RWPE2 (cell line): ENCODE data around the gene GRIA4.
"Not testable (repeated sequence)": the region's sequence is repeated elsewhere in the genome, so short reads cannot be mapped to it uniquely, and the experiment has no call there.

ENCODE experiments used
- ATAC-seq: fragments of 200-7000 bp; cut with Tn5 transposase; 3 replicates; pipeline ENCODE4 v1.9.1; 2021; ENCODE audit warnings: low read depth
- DNase-seq: peaks from one replicate; pipeline ENCODE4 v3.0.0-alpha.2; 2020; ENCODE audit warnings: low spot score
- H3K27ac ChIP-seq: fragments of 450-650 bp; 2 replicates; pipeline ENCODE4 v1.5.1; 2017; ENCODE audit warnings: mild to moderate bottlenecking; ENCODE audit not compliant: poor library complexity, severe bottlenecking
- H3K27me3 ChIP-seq: fragments of 250-450 bp; sonication (Bioruptor Pico); 2 replicates; pipeline ENCODE4 v1.5.1; 2021; ENCODE audit warnings: mild to moderate bottlenecking, moderate library complexity; ENCODE audit not compliant: insufficient read depth, poor library complexity, severe bottlenecking
- H3K36me3 ChIP-seq: fragments of 250-450 bp; sonication (Bioruptor Pico); 2 replicates; pipeline ENCODE4 v1.5.1; 2020; ENCODE audit warnings: low read depth, mild to moderate bottlenecking, moderate library complexity
- H3K4me1 ChIP-seq: fragments of 250-450 bp; sonication (Bioruptor Pico); 2 replicates; pipeline ENCODE4 v1.5.1; 2021; ENCODE audit warnings: mild to moderate bottlenecking, moderate library complexity; ENCODE audit not compliant: insufficient read depth, poor library complexity, severe bottlenecking
- H3K4me3 ChIP-seq: fragments of 250-450 bp; sonication (Bioruptor Pico); 2 replicates; pipeline ENCODE4 v1.5.1; 2021; ENCODE audit warnings: mild to moderate bottlenecking, moderate library complexity; ENCODE audit not compliant: severe bottlenecking
- H3K9me3 ChIP-seq: fragments of 250-450 bp; sonication (Bioruptor Pico); 2 replicates; pipeline ENCODE4 v1.5.1; 2021; ENCODE audit warnings: mild to moderate bottlenecking, moderate library complexity; ENCODE audit not compliant: severe bottlenecking
- TF ChIP-seq, protein P1 (sequence below): fragments of 450-650 bp; IDR thresholded peaks from one replicate; pipeline ENCODE4 v1.5.1; 2017; ENCODE audit warnings: mild to moderate bottlenecking, moderate library complexity; ENCODE audit not compliant: poor library complexity, severe bottlenecking

Gene GRIA4

DNA sequence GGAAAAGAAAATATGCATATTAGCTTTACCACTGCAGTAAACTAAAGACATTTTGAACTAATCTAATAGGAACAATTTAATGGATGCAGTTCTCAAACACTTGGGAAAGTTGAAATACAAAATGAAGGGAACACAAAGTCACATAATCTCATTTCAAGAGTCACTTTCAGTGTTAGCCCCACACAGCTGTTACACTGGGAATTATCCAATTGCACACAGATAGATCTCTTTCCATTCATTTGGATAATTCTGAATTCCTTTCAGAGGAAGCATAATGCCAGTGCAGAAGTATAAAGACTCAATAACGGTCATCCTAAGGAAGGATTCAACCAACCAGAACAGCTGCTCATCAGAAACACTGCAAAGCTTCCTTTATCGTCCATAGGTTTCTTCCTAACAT is 173.3 kb downstream of the GRIA4 start:
- no peaks in the 10 kb centered on the region for H3K4me1 ChIP-seq
- no peak overlapping the region for H3K4me3 ChIP-seq
- TF ChIP-seq, protein P1, sequence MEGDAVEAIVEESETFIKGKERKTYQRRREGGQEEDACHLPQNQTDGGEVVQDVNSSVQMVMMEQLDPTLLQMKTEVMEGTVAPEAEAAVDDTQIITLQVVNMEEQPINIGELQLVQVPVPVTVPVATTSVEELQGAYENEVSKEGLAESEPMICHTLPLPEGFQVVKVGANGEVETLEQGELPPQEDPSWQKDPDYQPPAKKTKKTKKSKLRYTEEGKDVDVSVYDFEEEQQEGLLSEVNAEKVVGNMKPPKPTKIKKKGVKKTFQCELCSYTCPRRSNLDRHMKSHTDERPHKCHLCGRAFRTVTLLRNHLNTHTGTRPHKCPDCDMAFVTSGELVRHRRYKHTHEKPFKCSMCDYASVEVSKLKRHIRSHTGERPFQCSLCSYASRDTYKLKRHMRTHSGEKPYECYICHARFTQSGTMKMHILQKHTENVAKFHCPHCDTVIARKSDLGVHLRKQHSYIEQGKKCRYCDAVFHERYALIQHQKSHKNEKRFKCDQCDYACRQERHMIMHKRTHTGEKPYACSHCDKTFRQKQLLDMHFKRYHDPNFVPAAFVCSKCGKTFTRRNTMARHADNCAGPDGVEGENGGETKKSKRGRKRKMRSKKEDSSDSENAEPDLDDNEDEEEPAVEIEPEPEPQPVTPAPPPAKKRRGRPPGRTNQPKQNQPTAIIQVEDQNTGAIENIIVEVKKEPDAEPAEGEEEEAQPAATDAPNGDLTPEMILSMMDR, result no peak
- no peaks in the 10 kb centered on the region for H3K9me3 ChIP-seq
- no peak overlapping the region for H3K27ac ChIP-seq
- no peak for ATAC-seq
- no peaks in the 10 kb centered on the region for H3K36me3 ChIP-seq
- H3K27me3 ChIP-seq, result no peaks in the 10 kb centered on the region
- DNase-seq, result no peak

DNA sequence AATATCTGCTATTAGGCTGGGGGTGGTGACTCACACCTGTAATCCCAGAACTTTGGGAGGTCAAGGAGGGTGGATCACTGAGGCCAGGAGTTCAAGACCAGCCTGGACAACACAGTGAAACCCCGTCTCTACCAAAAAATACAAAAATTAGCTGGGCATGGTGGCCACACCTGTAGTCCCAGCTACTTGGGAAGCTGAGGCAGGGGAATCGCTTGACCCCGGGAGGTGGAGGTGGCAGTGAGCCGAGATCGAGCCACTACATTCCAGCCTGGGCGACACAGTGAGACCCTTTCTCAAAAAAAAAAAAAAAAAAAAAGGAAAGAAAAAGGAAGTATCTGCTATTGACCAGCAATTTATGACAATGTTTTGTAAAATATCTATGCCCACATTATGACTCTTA is 176.0 kb downstream of the GRIA4 start:
- DNase-seq, ATAC-seq, H3K4me1 ChIP-seq, H3K27ac ChIP-seq, H3K27me3 ChIP-seq, H3K9me3 ChIP-seq, H3K36me3 ChIP-seq, H3K4me3 ChIP-seq: not testable (repeated sequence)

DNA sequence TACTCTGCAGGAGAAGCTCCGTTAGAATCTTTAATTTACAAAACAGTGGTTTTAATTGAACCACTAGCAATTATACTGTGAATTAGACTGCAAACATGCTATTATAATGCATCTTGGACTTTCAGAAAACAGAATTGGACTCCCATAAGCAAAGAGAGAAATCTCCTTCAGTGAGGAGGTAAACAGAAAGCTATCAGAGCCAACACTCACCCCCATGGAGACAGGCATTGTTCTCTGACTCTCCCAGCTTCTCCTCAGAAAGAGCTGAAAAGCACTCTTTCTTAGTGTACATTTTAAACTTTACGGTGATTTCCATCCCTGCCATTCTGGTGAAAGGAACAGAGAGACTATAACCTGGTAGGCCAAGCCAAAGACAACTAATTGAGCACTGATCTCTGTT is 176.9 kb downstream of the GRIA4 start:
- Histone ChIP-seq H3K4me3 (no peak overlapping the region), H3K4me1 (no peaks in the 10 kb centered on the region), H3K27ac (no peak overlapping the region), H3K27me3 (no peaks in the 10 kb centered on the region), H3K36me3 (no peaks in the 10 kb centered on the region), H3K9me3 (no peaks in the 10 kb centered on the region)
- TF ChIP-seq, protein P1, result no peak
- no peak for DNase-seq
- ATAC-seq, result no peak

DNA sequence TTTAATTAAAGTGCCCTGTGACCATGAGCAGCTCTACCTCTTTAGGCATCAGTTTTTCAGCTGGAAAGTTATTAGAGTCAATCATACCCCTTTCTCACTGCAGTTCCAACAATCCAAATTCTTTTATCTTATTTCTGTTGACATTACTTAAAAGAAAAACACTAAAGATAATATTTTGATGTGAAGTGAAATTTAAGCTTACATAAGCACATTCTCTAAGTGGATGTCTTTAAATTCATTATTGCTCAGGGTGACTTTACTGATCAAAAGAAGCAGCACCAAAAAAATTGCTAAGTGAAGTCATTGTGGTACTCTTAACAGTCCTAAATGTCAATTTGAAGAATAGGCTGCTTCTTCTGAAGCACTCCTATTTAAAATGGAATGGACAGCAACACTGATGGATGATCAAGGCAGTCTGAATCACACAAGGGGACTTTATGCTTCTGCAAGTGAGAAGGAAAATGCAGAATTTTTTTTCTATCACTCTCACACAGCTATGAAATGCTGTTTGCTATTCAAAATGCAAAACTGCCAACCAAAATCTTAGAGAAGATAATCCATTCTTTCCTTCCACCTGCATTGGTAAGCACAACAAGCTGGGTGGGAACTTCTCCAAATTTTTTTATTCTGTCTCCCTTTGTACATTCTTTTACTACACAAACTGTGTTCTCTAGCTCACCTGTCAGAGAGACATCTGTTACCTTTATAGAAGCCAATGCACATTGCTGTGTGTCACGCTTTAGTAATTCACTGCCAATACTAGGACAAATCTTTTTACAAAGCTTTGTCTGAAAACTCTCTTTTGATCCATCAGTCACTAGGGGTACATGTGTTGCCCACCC is 179.9 kb downstream of the GRIA4 start:
- DNase-seq (no peak), ATAC-seq (no peak)
- Histone ChIP-seq H3K27me3 (no peaks in the 10 kb centered on the region), H3K9me3 (no peaks in the 10 kb centered on the region), H3K27ac (no peak overlapping the region), H3K4me3 (no peak overlapping the region), H3K4me1 (no peaks in the 10 kb centered on the region), H3K36me3 (no peaks in the 10 kb centered on the region)
- TF ChIP-seq, protein P1, result no peak

DNA sequence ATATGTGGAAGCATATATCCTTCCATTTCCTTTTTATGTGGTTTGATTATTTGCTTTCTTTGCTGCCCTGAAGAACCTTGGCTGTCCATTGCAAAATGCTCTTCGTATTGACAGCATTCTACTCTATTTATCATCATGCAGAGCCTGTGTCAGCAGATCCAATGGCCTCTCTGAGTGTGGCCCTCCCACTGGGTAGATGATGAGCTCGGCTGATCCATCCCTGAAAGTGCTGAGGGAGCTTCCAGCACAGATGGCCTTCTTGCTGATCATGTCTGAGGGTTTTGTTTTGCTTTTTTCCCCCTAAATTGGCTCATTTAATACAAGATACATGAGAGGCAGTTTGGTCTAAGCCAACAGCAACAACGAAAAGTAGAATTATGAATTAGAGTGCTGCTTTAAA is 181.0 kb downstream of the GRIA4 start:
- H3K36me3 ChIP-seq, result no peaks in the 10 kb centered on the region
- ATAC-seq, result no peak
- TF ChIP-seq, protein P1, result no peak
- H3K27ac ChIP-seq, result no peak overlapping the region
- H3K4me1 ChIP-seq, result no peaks in the 10 kb centered on the region
- DNase-seq, result no peak
- no peak overlapping the region for H3K4me3 ChIP-seq
- H3K9me3 ChIP-seq, result no peaks in the 10 kb centered on the region
- H3K27me3 ChIP-seq, result no peaks in the 10 kb centered on the region
